SU-DHL-6 (cell line): ENCODE measurements around the gene CEP85.
"Not testable (repeated sequence)": the region's sequence is repeated elsewhere in the genome, so short reads cannot be mapped to it uniquely, and the experiment has no call there.

Source experiments
- H2AFZ ChIP-seq: fragments of 200-600 bp; sonication (generic); 2 replicates; pipeline ENCODE4 v1.6.1; 2014; ENCODE audit warnings: low read depth, mild to moderate bottlenecking, moderate library complexity, mixed read lengths, antibody characterized with exemption, low read length; ENCODE audit not compliant: severe bottlenecking
- H3F3A ChIP-seq: fragments of 200-600 bp; shearing (Covaris generic); 2 replicates; pipeline ENCODE4 v1.6.0; 2016; ENCODE audit warnings: antibody characterized with exemption, mild to moderate bottlenecking; ENCODE audit not compliant: insufficient read depth
- H3K27ac ChIP-seq: fragments of 200-600 bp; sonication (generic); 2 replicates; pipeline ENCODE4 v1.5.1; 2016; ENCODE audit warnings: low read depth, mild to moderate bottlenecking, low read length, moderate library complexity, mixed read lengths
- H3K27me3 ChIP-seq: fragments of 200-600 bp; sonication (generic), shearing (Covaris generic); 2 replicates; pipeline ENCODE4 v1.6.0; 2014; ENCODE audit warnings: mild to moderate bottlenecking, low read length
- H3K36me3 ChIP-seq: fragments of 200-600 bp; sonication (generic); 2 replicates; pipeline ENCODE4 v1.6.1; 2014; ENCODE audit warnings: mild to moderate bottlenecking, low read length, mixed read lengths
- H3K4me2 ChIP-seq: fragments of 300-600, 200-600 bp; shearing (Covaris generic), sonication (generic); 2 replicates; pipeline ENCODE4 v1.6.0; 2014; ENCODE audit warnings: low read length, low read depth, mild to moderate bottlenecking; ENCODE audit not compliant: poor library complexity, severe bottlenecking
- H3K4me3 ChIP-seq: fragments of 200-600 bp; sonication (generic); 2 replicates; pipeline ENCODE4 v1.5.1; 2014; ENCODE audit warnings: antibody characterized with exemption, low read length, mild to moderate bottlenecking, mixed read lengths; ENCODE audit not compliant: insufficient read depth, poor library complexity, severe bottlenecking
- H3K79me2 ChIP-seq: fragments of 200-600 bp; sonication (generic); 2 replicates; pipeline ENCODE4 v1.6.1; 2014; ENCODE audit warnings: mild to moderate bottlenecking, low read length, moderate library complexity; ENCODE audit not compliant: insufficient read depth
- H3K9ac ChIP-seq: fragments of 200-600 bp; sonication (generic); 2 replicates; pipeline ENCODE4 v1.7.0; 2014; ENCODE audit warnings: mild to moderate bottlenecking, low read length
- H3K9me2 ChIP-seq: fragments of 200-600 bp; sonication (generic); replicated peaks from 2 replicates; pipeline ENCODE4 v1.6.1; 2014; ENCODE audit warnings: low read length; ENCODE audit not compliant: insufficient read depth
- H3K9me3 ChIP-seq: fragments of 200-600 bp; sonication (generic); 2 replicates; pipeline ENCODE4 v1.6.1; 2014; ENCODE audit warnings: low read length, mixed read lengths; ENCODE audit not compliant: insufficient read depth
- H4K20me1 ChIP-seq: fragments of 200-600 bp; sonication (generic); 2 replicates; pipeline ENCODE4 v1.6.1; 2014; ENCODE audit warnings: low read depth, mild to moderate bottlenecking, antibody characterized with exemption, low read length, moderate library complexity, mixed read lengths
- EZH2phosphoT487 ChIP-seq: fragments of 200-600 bp; sonication (generic), shearing (Covaris generic); conservative IDR thresholded peaks from 2 replicates; pipeline ENCODE4 v1.6.1; 2018; ENCODE audit warnings: mild to moderate bottlenecking, antibody characterized with exemption, low read length, moderate library complexity, mixed read lengths
- TF ChIP-seq, protein P1 (sequence below): fragments of 200-600 bp; sonication (generic); IDR thresholded peaks from one replicate; pipeline ENCODE4 v1.5.1; 2017; ENCODE audit warnings: antibody characterized with exemption, mild to moderate bottlenecking, low read length, moderate library complexity; ENCODE audit not compliant: insufficient read depth, poor library complexity, severe bottlenecking

The CEP85 gene

DNA sequence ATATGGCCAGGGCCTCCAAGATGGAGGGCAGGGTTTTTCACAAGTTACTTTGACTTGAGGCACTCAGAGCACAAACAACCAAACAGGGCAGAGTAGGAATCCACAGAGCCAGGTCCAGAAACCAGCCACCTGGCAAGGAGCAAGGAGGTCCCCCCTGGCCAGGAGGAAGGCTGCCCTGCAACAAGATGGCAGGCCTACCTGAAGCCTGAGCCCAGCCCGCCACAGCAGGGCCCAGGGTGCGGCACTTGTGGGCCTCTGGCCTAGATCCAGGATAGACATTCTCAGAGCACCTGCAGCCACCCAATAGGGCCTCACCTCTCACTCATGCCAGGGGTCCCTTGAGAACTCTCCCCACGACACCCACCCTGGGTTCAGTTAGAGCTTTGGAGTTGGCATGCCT, 57.4 kb downstream of the CEP85 start:
- no peaks in the 10 kb centered on the region for H3K9me2 ChIP-seq
- no peak overlapping the region for H3K4me3 ChIP-seq
- H3K9me3 ChIP-seq: no peaks in the 10 kb centered on the region
- peaks cover 41% of the 10 kb centered on the region for H3F3A ChIP-seq
- no peak overlapping the region for H2AFZ ChIP-seq
- H3K27ac ChIP-seq: peak overlapping the region; percentile 97
- H3K36me3 ChIP-seq: no peaks in the 10 kb centered on the region
- H3K9ac ChIP-seq: peak overlapping the region; percentile 65; the same call in 1 of the 2 replicates
- H3K27me3 ChIP-seq: no peaks in the 10 kb centered on the region
- no peak overlapping the region for H3K4me2 ChIP-seq
- H4K20me1 ChIP-seq: no peaks in the 10 kb centered on the region
- H3K79me2 ChIP-seq: no peaks in the 10 kb centered on the region
- no peak for TF ChIP-seq EZH2phosphoT487
- TF ChIP-seq, protein P1, sequence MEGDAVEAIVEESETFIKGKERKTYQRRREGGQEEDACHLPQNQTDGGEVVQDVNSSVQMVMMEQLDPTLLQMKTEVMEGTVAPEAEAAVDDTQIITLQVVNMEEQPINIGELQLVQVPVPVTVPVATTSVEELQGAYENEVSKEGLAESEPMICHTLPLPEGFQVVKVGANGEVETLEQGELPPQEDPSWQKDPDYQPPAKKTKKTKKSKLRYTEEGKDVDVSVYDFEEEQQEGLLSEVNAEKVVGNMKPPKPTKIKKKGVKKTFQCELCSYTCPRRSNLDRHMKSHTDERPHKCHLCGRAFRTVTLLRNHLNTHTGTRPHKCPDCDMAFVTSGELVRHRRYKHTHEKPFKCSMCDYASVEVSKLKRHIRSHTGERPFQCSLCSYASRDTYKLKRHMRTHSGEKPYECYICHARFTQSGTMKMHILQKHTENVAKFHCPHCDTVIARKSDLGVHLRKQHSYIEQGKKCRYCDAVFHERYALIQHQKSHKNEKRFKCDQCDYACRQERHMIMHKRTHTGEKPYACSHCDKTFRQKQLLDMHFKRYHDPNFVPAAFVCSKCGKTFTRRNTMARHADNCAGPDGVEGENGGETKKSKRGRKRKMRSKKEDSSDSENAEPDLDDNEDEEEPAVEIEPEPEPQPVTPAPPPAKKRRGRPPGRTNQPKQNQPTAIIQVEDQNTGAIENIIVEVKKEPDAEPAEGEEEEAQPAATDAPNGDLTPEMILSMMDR: no peak

DNA sequence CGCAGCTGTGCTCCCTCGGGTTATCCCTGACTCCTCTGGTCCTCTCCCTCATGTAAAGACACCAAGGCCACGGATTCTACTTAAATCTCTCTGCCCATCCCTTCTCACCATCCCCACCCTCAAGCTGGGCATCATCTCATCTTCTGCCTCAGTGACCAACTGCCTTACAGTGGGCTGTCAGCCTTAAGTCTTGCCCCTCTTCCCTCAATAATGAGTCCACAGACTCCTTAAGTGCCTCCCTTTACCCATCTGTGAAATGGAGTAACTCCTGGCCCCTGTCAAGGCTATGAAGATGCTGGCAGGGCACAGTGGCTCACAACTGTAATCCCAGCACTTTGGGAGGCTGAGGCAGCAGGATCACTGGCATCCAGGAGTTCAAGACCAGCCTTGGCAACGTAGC, 57.9 kb downstream of the CEP85 start:
- Histone ChIP-seq H3K9me3 (no peaks in the 10 kb centered on the region), H3K9me2 (no peaks in the 10 kb centered on the region), H3F3A (peaks cover 36% of the 10 kb centered on the region), H3K79me2 (no peaks in the 10 kb centered on the region), H2AFZ (no peak overlapping the region), H3K9ac (no peak overlapping the region), H4K20me1 (no peaks in the 10 kb centered on the region), H3K36me3 (no peaks in the 10 kb centered on the region), H3K4me3 (no peak overlapping the region), H3K27ac (peak overlapping the region; percentile 97), H3K4me2 (no peak overlapping the region), H3K27me3 (no peaks in the 10 kb centered on the region)
- no peak for TF ChIP-seq EZH2phosphoT487
- TF ChIP-seq, protein P1: no peak

DNA sequence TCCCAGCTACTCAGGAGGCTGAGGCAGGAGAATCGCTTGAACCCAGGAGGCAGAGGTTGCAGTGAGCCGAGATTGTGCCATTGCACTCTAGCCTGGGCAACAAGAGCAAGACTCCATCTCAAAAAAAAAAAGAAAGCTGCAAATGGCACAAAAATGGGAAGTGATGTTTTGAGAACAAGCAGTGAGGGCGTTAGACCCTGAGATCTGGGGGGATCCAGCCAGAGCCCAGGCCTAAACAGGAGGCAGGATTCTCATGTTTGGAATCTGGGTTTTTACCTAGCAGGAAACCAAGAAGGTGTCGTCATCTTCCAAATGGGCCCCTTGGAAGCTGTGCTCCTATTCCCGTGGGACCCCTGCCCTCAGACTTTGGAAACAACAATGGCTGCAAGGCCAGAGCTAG, 58.7 kb downstream of the CEP85 start:
- not testable (repeated sequence) for H2AFZ ChIP-seq, H3K9me3 ChIP-seq, H3K79me2 ChIP-seq, H3K27ac ChIP-seq, H3K27me3 ChIP-seq, H3K9me2 ChIP-seq, H4K20me1 ChIP-seq, H3K9ac ChIP-seq, H3K4me3 ChIP-seq, H3K4me2 ChIP-seq, H3K36me3 ChIP-seq
- peaks cover 28% of the 10 kb centered on the region for H3F3A ChIP-seq

DNA sequence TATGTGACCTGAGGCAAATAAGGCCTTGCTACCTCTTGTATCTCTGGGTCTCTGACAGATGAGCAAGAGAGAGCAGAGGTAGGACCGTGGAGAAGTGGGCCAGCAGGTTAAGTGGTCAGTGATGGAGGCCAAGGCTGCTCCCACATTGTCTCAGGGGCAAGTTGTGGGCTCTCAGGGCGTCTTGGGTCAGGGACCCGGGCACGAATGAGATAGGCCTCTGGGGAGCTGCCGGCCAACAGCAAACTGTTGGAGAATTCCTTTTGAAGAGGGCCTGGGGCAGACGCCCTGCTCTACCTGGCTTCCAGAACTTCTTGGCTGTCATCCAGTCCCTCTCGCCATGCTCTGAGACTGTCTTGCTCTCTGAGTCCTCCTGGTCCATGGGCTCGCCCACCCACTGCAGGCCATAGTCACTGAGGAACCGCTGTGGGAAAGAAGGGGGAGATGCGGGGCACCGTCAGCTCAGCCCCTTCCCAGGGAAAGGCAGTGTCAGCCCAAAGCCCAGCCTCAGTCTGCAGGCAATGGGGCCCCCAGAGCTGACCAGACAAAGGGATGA, 60.0 kb downstream of the CEP85 start:
- Histone ChIP-seq H4K20me1 (no peaks in the 10 kb centered on the region), H3K9me2 (no peaks in the 10 kb centered on the region), H3K9me3 (no peaks in the 10 kb centered on the region), H3K27ac (no peak overlapping the region), H3K4me3 (no peak overlapping the region), H3K36me3 (no peaks in the 10 kb centered on the region), H3K9ac (no peak overlapping the region), H3K4me2 (no peak overlapping the region), H3F3A (peaks cover 16% of the 10 kb centered on the region), H3K27me3 (no peaks in the 10 kb centered on the region), H3K79me2 (no peaks in the 10 kb centered on the region), H2AFZ (no peak overlapping the region)
- no peak for TF ChIP-seq EZH2phosphoT487
- TF ChIP-seq, protein P1: no peak
